GM23248 (cell line): Measurements from ENCODE around the gene SLC13A3. TPM values are rescaled to one million over a fixed set of nuclear protein-coding genes. Genes with fewer than 3 reads are reported as not detected.

Experiments used
- DNase-seq: peaks from one replicate; pipeline ENCODE4 v3.0.0-alpha.2; 2015
- H2AFZ ChIP-seq: fragments of 200-600 bp; sonication (generic); 2 replicates; pipeline ENCODE4 v1.6.1; 2016; ENCODE audit warnings: antibody characterized with exemption
- H3F3A ChIP-seq: fragments of 200-600 bp; sonication (generic); 2 replicates; pipeline ENCODE4 v1.6.1; 2016; ENCODE audit warnings: mild to moderate bottlenecking, antibody characterized with exemption, mixed run types; ENCODE audit not compliant: insufficient read depth
- H3K27ac ChIP-seq: fragments of 200-600 bp; sonication (generic); 2 replicates; pipeline ENCODE4 v1.5.1; 2016; ENCODE audit warnings: mild to moderate bottlenecking
- H3K27me3 ChIP-seq: fragments of 200-600 bp; sonication (generic); replicated peaks from 2 replicates; pipeline ENCODE4 v1.6.1; 2016; ENCODE audit warnings: mild to moderate bottlenecking; ENCODE audit not compliant: insufficient read depth
- H3K36me3 ChIP-seq: fragments of 200-600 bp; sonication (generic); 2 replicates; pipeline ENCODE4 v1.6.1; 2016; ENCODE audit warnings: low read depth, mild to moderate bottlenecking
- H3K4me1 ChIP-seq: fragments of 200-600 bp; sonication (generic); 2 replicates; pipeline ENCODE4 v1.6.1; 2016; ENCODE audit warnings: mild to moderate bottlenecking; ENCODE audit not compliant: insufficient read depth
- H3K4me2 ChIP-seq: fragments of 200-600 bp; sonication (generic); one replicate; pipeline ENCODE4 v1.6.1; 2016; ENCODE audit warnings: mild to moderate bottlenecking; ENCODE audit not compliant: unreplicated experiment
- H3K4me3 ChIP-seq: fragments of 200-600 bp; sonication (generic); 2 replicates; pipeline ENCODE4 v1.5.1; 2016; ENCODE audit warnings: mild to moderate bottlenecking
- H3K79me2 ChIP-seq: fragments of 200-600 bp; sonication (generic); 2 replicates; pipeline ENCODE4 v1.6.1; 2016; ENCODE audit warnings: mild to moderate bottlenecking; ENCODE audit not compliant: insufficient read depth
- H3K9ac ChIP-seq: fragments of 200-600 bp; sonication (generic); 2 replicates; pipeline ENCODE4 v1.6.1; 2016; ENCODE audit warnings: mild to moderate bottlenecking
- H3K9me2 ChIP-seq: fragments of 200-600 bp; sonication (generic); 2 replicates; pipeline ENCODE4 v1.6.1; 2016; ENCODE audit warnings: mixed run types, mild to moderate bottlenecking, moderate library complexity; ENCODE audit not compliant: insufficient read depth
- H3K9me3 ChIP-seq: fragments of 200-600 bp; sonication (generic); one replicate; pipeline ENCODE4 v1.6.1; 2017; ENCODE audit warnings: low read depth
- H4K20me1 ChIP-seq: fragments of 200-600 bp; sonication (generic); 2 replicates; pipeline ENCODE4 v1.6.0; 2016; ENCODE audit not compliant: insufficient read depth
- EZH2 ChIP-seq: fragments of 200-600 bp; sonication (generic); IDR thresholded peaks from 2 replicates; pipeline ENCODE4 v1.6.1; 2018; ENCODE audit warnings: antibody characterized with exemption, mild to moderate bottlenecking; ENCODE audit not compliant: insufficient read depth, poor library complexity, severe bottlenecking
- EZH2phosphoT487 ChIP-seq: fragments of 200-600 bp; sonication (generic); IDR thresholded peaks from 2 replicates; pipeline ENCODE4 v1.6.1; 2018; ENCODE audit warnings: antibody characterized with exemption, moderate library complexity, mild to moderate bottlenecking, low read depth; ENCODE audit not compliant: insufficient read depth
- WGBS, 2 experiments: methylation state at CpG; one replicate each; pipeline ENCODE4 v1.1.6; 2015 to 2017; ENCODE audit warnings: low lambda C conversion rate in 2 of 2, low coverage in 1 of 2; ENCODE audit errors: missing lambda C conversion rate in 2 of 2; 5-methylcytosine and 5-hydroxymethylcytosine counted together
- in situ Hi-C: fragments of 300-500 bp; cut with MboI; formaldehyde crosslinking; loops from 2 replicates; pipeline ENCODE4 v1.15.0; 2020
- polyA plus RNA-seq: library from polyadenylated mRNA; unstranded; fragments of >200 nt; fragmentation: Nextera tagmentation; extraction: Ambion mirVana; gene quantifications from 2 replicates; pipeline ENCODE4 v1.2.1, GENCODE V29; 2016
- total RNA-seq: library from RNA; depleted of rRNA; stranded (reverse); fragments of >200 nt; shearing (Covaris generic); gene quantifications from 2 replicates; pipeline ENCODE4 v1.2.3, GENCODE V29; 2014

The SLC13A3 gene
- total and polyA plus RNA-seq, 2 experiments from 2014 or later: 2.4 to 4.6 TPM

DNA sequence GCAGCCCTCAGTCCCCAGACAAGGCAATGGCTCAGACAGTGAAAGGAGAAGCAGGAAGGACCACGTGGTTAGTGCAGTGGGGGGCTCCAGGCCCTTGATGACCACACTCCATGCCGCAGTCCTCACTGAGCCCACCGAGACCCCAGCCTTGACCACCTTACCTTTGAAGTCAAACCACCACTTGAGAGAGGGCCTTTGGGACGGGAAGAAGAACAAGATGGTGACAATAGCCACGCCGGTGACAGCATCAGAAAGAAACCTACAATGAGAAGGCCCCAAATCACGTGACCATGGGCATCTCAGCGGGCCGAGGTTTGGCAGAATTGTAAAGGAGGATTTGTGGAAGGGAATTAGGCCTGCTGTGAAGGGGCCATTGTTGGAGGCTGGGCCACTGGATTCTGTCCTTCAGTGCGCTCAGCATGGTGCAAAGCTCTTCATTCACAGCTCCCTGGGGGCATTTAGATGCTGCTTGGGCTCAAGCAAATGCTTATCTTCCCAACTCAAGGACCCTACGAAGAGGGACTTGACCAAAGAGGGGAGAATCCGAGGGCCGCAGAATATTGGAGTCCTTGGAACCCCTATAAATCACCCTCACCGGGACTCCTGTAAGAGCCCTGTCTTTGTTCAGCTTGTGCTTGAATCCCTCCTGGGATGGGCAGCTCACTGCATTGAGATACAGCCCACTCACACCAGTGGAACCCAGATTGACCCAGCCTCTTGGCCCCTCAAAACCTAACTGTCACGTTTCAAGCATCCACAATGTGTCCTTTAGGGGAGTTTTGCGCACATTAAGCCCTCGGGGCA is 67.6 kb downstream of the SLC13A3 start:
- H3K9me2 ChIP-seq: no peaks in the 10 kb centered on the region

DNA sequence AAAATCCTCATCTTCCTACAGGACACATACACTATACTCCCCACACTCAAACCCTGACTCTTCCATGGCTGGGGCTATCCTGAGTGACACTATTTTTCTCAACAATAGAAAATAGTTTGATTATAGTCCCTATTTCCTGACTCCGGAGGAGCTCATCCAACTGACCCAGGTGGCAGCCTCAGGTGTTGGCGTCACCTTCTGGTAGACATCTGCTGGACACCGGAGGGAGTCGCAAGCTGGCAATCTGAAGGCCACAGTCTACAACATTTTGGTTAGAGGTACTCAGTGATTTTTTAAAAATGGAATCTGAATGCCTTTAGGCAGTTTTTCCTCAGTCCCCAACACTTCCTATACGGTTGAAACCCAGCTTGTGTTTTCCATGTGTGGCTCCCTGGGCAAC is 68.6 kb downstream of the SLC13A3 start:
- no peaks in the 10 kb centered on the region for H3K27me3 ChIP-seq
- TF ChIP-seq EZH2phosphoT487 (no peak), EZH2 (no peak)
- DNase-seq: no peak
- no peaks in the 10 kb centered on the region for H3K9me3 ChIP-seq
- no peak overlapping the region for H3K27ac ChIP-seq
- H3K4me2 ChIP-seq: no peak overlapping the region
- H3K9me2 ChIP-seq: no peaks in the 10 kb centered on the region
- H3K4me1 ChIP-seq: no peaks in the 10 kb centered on the region
- no peaks in the 10 kb centered on the region for H3K79me2 ChIP-seq
- in situ Hi-C loops: no loop called here
- H3K9ac ChIP-seq: no peak overlapping the region
- H3K36me3 ChIP-seq: no peaks in the 10 kb centered on the region
- 88 to 91% methylated on average over 5 of the region's 5 CpGs for WGBS, 2 experiments
- H2AFZ ChIP-seq: no peak overlapping the region
- no peaks in the 10 kb centered on the region for H3F3A ChIP-seq
- H3K4me3 ChIP-seq: no peak overlapping the region
- no peaks in the 10 kb centered on the region for H4K20me1 ChIP-seq

More for the DNA sequence above, 67.6 kb downstream of the SLC13A3 start:
- H4K20me1 ChIP-seq: no peaks in the 10 kb centered on the region
- no peak for DNase-seq
- H3K27me3 ChIP-seq: no peaks in the 10 kb centered on the region
- no peak overlapping the region for H3K4me2 ChIP-seq
- 51 to 52% methylated on average over 17 of the region's 17 CpGs for WGBS, 2 experiments
- no peak overlapping the region for H3K4me3 ChIP-seq
- H3K36me3 ChIP-seq: no peaks in the 10 kb centered on the region
- no peak overlapping the region for H2AFZ ChIP-seq
- H3F3A ChIP-seq: no peaks in the 10 kb centered on the region
- H3K9me3 ChIP-seq: no peaks in the 10 kb centered on the region
- no peak for TF ChIP-seq EZH2phosphoT487
- no peak for TF ChIP-seq EZH2
- H3K79me2 ChIP-seq: no peaks in the 10 kb centered on the region
- no peak overlapping the region for H3K9ac ChIP-seq
- H3K4me1 ChIP-seq: no peaks in the 10 kb centered on the region
- in situ Hi-C loops: no loop called here
- H3K27ac ChIP-seq: no peak overlapping the region

DNA sequence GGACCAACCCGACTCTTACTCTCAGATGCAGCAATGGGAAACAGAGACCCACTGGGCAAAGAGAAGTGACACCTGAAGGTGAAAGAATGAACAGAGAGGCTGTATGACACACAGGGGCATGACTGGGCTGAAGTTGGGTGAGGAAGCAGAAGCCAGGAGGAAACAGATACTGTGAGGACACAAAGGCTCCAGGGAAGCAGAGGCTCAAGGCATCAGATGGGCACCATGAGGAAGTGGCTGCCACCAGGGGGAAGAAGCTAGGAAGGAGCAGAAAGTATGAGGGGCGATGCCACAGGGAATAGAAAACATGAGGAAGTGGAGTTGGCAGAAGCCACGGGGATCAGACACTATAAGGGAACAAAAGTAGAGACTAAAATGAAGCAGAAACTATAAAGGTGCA is 69.9 kb downstream of the SLC13A3 start:
- Histone ChIP-seq H3K27me3 (no peaks in the 10 kb centered on the region), H3K36me3 (no peaks in the 10 kb centered on the region), H3K4me1 (no peaks in the 10 kb centered on the region), H3K9me2 (no peaks in the 10 kb centered on the region), H3F3A (no peaks in the 10 kb centered on the region), H3K9ac (no peak overlapping the region), H3K27ac (no peak overlapping the region), H2AFZ (no peak overlapping the region), H3K4me2 (no peak overlapping the region), H3K4me3 (no peak overlapping the region), H3K9me3 (no peaks in the 10 kb centered on the region), H3K79me2 (no peaks in the 10 kb centered on the region), H4K20me1 (no peaks in the 10 kb centered on the region)
- no peak for DNase-seq
- TF ChIP-seq EZH2phosphoT487 (no peak), EZH2 (no peak)
- WGBS, 2 experiments: 35 to 42% methylated on average over 3 of the region's 3 CpGs
- in situ Hi-C loops: no loop called here

DNA sequence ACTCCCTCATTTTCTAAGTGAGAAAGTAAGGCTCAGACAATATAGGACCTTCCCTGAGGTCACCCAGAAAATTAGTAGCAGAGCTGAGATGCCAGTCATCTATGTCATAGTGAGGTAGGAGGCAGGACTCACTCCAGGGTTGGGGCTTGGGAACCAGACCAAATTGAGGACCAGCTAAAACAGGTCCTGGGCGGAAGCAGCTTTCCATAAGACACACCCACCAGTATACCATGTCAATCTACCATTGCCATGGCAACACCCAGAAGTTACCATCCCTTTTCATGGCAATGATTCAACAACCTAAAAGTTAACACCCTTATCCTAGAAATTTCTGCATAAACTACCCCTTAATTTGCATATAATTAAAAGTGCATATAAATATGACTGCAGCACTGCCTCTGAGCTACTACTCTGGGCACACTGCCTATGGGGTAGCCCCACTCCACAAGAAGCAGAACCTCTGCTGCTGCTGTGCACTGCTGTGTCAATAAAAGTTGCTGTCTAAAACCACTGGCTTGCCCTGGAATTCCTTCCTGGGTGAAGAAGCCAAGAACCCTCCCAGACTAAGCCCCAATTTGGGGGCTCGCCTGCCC is 70.5 kb downstream of the SLC13A3 start:
- H3K79me2 ChIP-seq: no peaks in the 10 kb centered on the region
- no peak overlapping the region for H3K4me3 ChIP-seq
- H3K4me1 ChIP-seq: no peaks in the 10 kb centered on the region
- WGBS, 2 experiments: 64 to 76% methylated on average over 2 of the region's 2 CpGs
- no peak for TF ChIP-seq EZH2
- no peak for TF ChIP-seq EZH2phosphoT487
- H4K20me1 ChIP-seq: no peaks in the 10 kb centered on the region
- no peaks in the 10 kb centered on the region for H3K27me3 ChIP-seq
- H3K9ac ChIP-seq: no peak overlapping the region
- H2AFZ ChIP-seq: no peak overlapping the region
- no peaks in the 10 kb centered on the region for H3K9me3 ChIP-seq
- no peaks in the 10 kb centered on the region for H3K9me2 ChIP-seq
- H3K36me3 ChIP-seq: no peaks in the 10 kb centered on the region
- no peak overlapping the region for H3K4me2 ChIP-seq
- no peaks in the 10 kb centered on the region for H3F3A ChIP-seq
- in situ Hi-C loops: no loop called here
- H3K27ac ChIP-seq: no peak overlapping the region
- no peak for DNase-seq
